GM18508 (cell line): Measurements from ENCODE around the gene SLAMF1.

Source experiments
- ATAC-seq: cut with Tn5 transposase; IDR thresholded peaks from one replicate; pipeline ENCODE4 v1.9.1; 2021; ENCODE audit warnings: moderate number of reproducible peaks; ENCODE audit not compliant: insufficient read depth, unreplicated experiment

SLAMF1 gene

DNA sequence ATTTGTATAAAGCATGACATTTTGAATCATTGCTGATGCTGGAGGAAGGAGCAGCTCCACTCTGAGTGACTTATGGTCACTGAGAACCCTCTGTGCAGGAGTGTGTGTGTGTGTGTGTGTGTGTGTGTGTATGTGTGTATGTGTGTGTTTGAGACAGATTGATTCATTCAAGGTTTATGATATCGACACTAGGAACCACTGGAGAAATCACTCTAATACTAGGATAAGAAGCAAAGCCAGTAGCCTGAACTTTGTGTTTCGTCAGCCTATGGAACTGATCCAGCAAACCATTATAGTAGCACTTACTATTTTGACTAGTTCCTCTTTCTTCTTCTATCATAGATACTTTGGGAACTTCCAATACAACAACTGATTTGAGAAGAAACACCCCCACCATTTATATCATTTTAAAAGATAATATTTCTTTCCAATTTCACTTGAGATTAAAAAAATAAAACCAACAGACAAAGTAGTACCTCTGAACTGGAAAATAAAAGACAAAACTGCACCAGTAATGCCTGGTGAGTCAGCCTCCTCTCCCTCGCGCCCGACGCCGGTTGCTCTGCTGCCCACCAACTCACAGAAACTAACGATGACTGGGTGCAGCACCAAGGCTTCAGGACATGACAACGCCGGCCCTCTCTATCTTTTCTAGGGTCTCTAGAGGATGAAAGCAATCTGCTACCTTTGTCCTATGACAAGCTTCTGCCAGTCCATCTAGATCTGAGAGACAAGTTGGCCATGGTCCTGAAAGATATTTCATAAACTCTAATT is 20.9 kb downstream of the SLAMF1 start:
- ATAC-seq: no peak

DNA sequence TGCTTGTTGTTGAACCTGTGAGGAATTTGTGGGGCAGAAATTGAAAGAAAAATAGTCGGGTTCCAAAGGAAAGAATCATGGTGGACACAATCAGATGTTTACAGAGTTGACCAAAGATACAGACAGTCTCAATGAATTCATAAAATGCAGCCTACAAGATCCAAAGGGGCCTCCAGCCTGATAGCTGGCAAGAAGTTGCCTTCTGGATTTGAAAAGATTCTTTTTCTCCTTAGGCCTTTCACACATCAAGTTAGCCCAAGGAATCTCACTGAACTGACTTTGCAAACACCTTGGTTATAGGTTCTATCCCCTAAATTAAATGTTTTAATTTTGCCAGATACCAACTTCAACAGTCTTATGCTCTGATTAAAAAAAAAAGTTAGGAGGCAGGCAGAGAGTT is 21.5 kb downstream of the SLAMF1 start:
- no peak for ATAC-seq

DNA sequence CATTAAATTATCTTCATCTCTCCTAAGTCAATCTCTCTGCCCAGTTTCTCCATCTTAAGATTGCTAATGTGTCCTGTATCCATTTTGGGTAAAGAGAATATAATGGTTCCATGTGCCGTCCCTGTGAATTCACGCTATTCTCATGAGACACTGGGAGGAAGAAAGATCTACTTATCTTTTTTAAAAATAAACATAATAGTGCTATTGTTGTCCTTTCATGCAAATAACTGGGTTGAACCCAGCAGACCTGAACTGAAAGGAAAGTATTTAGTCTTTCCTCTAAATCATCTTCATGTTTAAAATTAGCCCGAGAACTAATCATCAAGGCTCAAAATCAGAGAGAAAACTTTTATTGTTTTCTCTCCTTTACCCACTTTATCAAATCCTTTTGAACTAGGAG is 22.4 kb downstream of the SLAMF1 start:
- ATAC-seq: no peak

GRCh38 chr1:160623862-160624261 is 23.0 kb downstream of the SLAMF1 start:
- ATAC-seq: no peak

GRCh38 chr1:160623227-160623633 is 23.6 kb downstream of the SLAMF1 start:
- ATAC-seq: no peak

- ATAC-seq: no peak
Observed at GRCh38 chr1:160622501-160623226, 24.2 kb downstream of the SLAMF1 start.

- ATAC-seq: no peak
Observed at GRCh38 chr1:160621633-160622413, 25.0 kb downstream of the SLAMF1 start.

DNA sequence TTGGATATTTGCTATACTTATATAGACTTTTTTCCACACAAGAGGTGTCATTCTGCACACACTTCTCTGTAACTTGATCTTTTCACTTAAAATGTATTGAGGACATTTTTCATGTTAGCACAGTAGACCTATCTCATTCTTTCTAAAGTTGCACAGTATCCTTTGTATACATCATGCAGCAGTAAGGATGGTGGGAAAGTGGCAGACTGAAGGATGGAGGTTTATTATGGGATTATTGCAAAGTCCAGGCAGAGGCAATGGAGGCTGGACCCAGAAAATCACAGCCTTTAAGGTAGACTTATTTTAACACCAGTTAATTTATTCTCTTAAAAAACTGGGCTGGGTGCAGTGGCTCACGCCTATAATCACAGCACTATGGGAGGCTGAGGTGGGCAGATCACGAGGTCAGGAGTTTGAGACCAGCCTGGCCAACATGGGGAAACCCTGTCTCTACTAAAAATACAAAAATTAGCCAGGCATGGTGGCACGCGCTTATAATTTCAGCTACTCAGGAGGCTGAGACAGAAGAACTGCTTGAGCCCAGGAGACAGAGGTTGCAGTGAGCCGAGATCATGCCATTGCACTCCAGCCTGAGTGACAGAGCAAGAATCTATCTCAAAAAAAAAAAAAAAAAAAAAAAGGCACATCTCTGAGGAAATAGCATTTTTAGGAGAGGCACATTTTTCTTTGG is 25.8 kb downstream of the SLAMF1 start:
- ATAC-seq: no peak

DNA sequence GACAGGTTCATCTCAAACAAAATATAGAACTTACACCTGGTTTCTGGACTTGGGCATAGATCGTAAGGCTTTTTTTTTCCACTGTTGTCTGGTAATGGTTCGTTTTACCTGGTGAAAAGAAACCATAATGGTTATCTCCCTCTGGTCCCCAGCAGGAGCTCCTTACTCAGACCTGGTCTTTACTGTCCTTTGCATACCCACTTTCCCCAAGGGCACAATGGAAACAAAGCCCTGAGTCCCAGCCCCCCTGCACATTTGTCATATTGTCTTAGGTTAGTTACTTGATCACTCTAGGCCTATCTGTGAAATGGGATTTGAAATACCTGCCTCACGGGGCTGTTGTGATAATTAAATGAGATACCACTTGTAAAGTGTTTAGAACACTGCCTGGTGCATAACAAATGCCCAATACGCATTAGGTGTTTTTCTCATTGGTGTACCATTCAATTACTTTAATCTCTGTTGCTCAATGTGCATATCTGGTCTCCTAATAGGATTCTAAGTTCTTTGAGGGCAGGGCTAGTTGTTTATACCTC is 27.0 kb downstream of the SLAMF1 start:
- ATAC-seq: no peak

- no peak for ATAC-seq
Observed at GRCh38 chr1:160618763-160619274, 28.0 kb downstream of the SLAMF1 start.

- ATAC-seq: no peak
Observed at GRCh38 chr1:160618327-160618726, 28.5 kb downstream of the SLAMF1 start.

DNA sequence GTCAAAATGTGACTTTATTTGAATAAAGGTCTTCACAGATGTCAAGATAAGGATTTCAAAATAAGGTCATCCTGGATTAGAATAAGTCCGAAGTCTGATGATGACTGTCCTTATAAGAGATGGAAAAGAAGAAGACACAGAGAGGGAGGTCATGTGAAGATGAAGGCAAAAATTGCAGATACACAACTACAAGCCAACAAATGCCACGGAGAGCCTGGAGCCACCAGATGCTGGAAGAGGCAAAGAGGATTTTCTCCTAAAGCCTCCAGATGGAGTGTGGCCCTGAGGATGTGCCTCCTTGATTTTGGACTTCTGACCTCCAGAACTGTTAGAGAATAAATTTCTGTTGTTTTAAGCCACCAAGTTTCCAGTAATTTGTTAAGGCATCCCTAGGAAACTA is 31.2 kb downstream of the SLAMF1 start:
- ATAC-seq: no peak

DNA sequence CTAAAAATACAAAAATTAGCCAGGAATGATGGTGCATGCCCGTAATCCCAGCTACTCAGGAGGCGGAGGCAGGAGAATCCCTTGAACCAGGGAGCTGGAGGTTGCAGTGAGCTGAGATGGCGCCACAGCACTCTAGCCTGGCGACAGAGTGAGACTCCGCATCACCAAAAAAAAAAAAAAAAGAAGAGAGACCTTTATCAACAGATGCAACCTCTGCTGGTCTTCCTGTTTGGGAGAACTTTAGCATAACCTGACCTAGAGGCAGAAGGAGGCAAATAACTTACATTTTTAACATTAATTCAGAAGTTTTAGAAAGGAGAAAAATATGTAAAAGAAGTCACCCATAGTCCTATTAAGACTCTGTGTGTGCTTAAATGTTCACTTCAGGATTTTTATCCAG is 32.4 kb downstream of the SLAMF1 start:
- ATAC-seq: no peak

DNA sequence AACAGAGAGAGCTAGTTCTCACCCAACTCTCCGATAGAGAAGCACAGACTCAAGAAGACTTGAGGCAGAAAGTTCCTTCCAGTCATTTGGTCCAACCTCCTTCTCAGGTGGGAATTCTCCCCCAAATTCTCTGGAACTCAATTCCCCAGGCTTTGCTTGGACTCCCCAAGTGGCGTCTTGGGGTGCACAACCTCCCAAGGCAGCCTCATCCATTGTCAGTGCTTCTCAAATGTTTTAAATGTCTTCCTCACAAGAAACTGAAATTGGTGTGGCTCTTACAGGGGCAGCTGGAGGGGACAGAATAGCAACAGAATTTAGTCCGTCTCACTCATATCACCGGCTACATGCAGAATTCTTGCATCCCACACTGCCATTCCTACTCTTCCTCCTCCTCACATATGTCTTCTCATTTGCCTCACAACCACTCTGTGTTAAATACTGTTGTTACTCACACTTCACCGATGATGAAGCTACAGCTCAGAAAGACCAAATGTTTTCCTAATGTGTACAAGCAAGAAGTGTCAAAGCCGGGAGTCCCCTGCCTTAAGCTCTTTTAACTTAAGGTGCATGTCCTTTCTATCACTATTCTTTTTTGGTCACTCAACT is 34.1 kb downstream of the SLAMF1 start:
- ATAC-seq: no peak

- ATAC-seq: no peak
Observed at GRCh38 chr1:160610569-160611242, 36.1 kb downstream of the SLAMF1 start.

DNA sequence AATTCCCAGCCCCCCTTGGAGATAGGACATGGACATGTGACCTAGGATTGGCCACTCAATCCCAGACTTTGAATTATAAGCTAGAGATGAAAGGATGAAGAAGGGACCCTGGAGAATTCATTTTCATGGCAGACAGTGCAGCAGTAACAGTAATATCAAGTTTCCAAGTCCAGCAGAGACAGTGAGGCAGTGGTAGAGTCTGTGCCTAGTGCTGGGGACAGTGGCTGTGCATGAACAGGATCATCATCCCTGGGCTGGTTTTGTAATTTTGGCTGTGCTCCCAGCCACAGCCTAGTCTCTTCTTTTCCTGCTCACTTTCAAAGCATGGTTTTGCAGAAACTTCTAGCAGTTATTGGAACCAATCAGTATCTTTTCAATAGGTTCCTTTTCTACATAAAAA is 37.9 kb downstream of the SLAMF1 start:
- no peak for ATAC-seq

DNA sequence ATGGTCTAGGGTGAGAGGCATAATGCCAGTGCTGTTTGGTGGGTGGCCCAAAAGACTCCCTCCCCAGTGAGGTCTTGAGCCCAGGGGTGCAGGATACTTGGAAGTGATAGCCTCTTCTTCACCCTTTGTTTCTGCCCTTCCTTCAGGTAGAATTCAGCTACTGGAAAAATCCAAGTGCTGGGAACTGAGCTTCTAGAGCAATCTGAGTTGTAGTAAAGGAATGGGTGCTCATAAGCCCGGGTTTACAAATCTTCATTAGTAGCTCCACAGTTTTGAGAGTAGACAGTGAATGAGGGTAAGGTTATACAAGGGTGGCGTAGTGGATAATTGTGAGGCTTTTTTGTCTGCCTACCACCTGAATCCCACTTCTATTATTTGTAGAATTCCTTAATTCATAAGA is 38.3 kb downstream of the SLAMF1 start:
- no peak for ATAC-seq

DNA sequence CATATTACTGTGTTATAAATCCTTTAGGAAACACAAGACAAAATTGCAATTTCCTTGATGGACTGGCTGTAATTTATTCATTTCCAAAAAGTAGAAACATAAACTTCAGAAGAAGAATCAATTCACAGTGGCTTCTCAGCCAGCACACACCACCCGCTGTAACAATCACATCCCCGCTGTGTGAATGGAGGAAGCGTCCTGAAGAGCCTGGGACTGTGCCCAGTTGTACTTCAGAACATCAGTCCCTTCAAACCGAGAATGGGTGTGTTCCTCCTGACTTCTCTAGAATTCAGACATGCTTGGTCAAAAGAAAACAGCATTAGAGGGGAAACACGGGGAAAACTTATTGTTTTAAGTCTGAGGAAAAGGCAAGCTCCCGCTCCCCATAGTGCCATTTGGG is 38.8 kb downstream of the SLAMF1 start:
- no peak for ATAC-seq

- no peak for ATAC-seq
Observed at GRCh38 chr1:160607672-160608032, 39.2 kb downstream of the SLAMF1 start.
